ENCODE data around the gene ST6GALNAC5. TPM values are rescaled to one million over a fixed set of nuclear protein-coding genes. Genes with fewer than 3 reads are reported as not detected.

The ST6GALNAC5 gene
- total and polyA plus RNA-seq, 10 of the 15 experiments (the other 5 are each of a cell fraction or from before 2014, with no cell fraction given), result under 0.01 to 1.8 (median 0.07) TPM; not detected in 6

- TF ChIP-seq ZNF384 (IDR thresholded peaks at IDR 0.05; ENCODE audit: borderline replicate concordance, low read depth, low read length) (no peak), IRF5 (IDR thresholded peaks at IDR 0.05; ENCODE audit: borderline replicate concordance) (no peak), ZZZ3 (IDR thresholded peaks at IDR 0.05; ENCODE audit: control insufficient read depth, insufficient read length, low read depth) (no peak), ZNF592 (IDR thresholded peaks at IDR 0.05) (no peak), HSF1 (IDR thresholded peaks at IDR 0.05; ENCODE audit: low read depth, low read length) (no peak), HDGF (IDR thresholded peaks at IDR 0.05) (no peak), SUZ12 (IDR thresholded peaks at IDR 0.05; ENCODE audit: unreplicated experiment) (no peak), NFXL1 (IDR thresholded peaks at IDR 0.05; ENCODE audit: borderline replicate concordance) (no peak)
Measured at GRCh38 chr1:76862447-76862846, 4.8 kb upstream of the ST6GALNAC5 start (continued).
